ENCODE data around the gene DCLK2.

DCLK2 gene

GRCh38 chr4:150080337-150080736 is 2.1 kb downstream of the DCLK2 start:
- Histone ChIP-seq H3K4me2 (no peak overlapping the region), H3K4me1 (ENCODE audit: low read depth, poor library complexity, severe bottlenecking) (peaks cover 40% of the 10 kb centered on the region), H3K9ac (no peak overlapping the region), H3K79me2 (ENCODE audit: insufficient read depth, low read depth) (no peaks in the 10 kb centered on the region), H4K20me1 (ENCODE audit: insufficient read depth) (no peaks in the 10 kb centered on the region), H3K27me3 (ENCODE audit: insufficient read depth, low read depth) (no peaks in the 10 kb centered on the region), H2AFZ (ENCODE audit: low read depth) (no peak overlapping the region), H3K36me3 (ENCODE audit: insufficient read depth) (no peaks in the 10 kb centered on the region), H3K27ac (no peak overlapping the region), H3K4me3 (IDR thresholded peaks at IDR 0.05; ENCODE audit: insufficient read depth, low read depth, low read length) (no peak overlapping the region)
- TF ChIP-seq CTCF (conservative IDR thresholded peaks at IDR 0.05; ENCODE audit: low read depth, low read length): no peak

GRCh38 chr4:150080875-150081274 is 2.6 kb downstream of the DCLK2 start:
- no peaks in the 10 kb centered on the region for H3K79me2 ChIP-seq (ENCODE audit: insufficient read depth, low read depth)
- 0 out of 2 replicates have a peak overlapping the region, but pooled peaks have one; percentile 8 for H3K4me2 ChIP-seq
- H3K4me1 ChIP-seq (ENCODE audit: low read depth, poor library complexity, severe bottlenecking): peaks cover 40% of the 10 kb centered on the region

GRCh38 chr4:150082241-150082640 is 4.0 kb downstream of the DCLK2 start:
- H3K4me3 ChIP-seq (IDR thresholded peaks at IDR 0.05; ENCODE audit: insufficient read depth, low read depth, low read length): no peak overlapping the region
- H3K4me1 ChIP-seq (ENCODE audit: low read depth, poor library complexity, severe bottlenecking): peaks cover 40% of the 10 kb centered on the region
- H3K4me2 ChIP-seq: peak overlapping the region; percentile 66
- no peaks in the 10 kb centered on the region for H3K79me2 ChIP-seq (ENCODE audit: insufficient read depth, low read depth)
- TF ChIP-seq CTCF (conservative IDR thresholded peaks at IDR 0.05; ENCODE audit: low read depth, low read length): no peak
- H3K9ac ChIP-seq: no peak overlapping the region
- peak overlapping the region; percentile 16 for H3K27ac ChIP-seq
- no peaks in the 10 kb centered on the region for H3K27me3 ChIP-seq (ENCODE audit: insufficient read depth, low read depth)
- no peaks in the 10 kb centered on the region for H3K36me3 ChIP-seq (ENCODE audit: insufficient read depth)
- H2AFZ ChIP-seq (ENCODE audit: low read depth): no peak overlapping the region
- H4K20me1 ChIP-seq (ENCODE audit: insufficient read depth): no peaks in the 10 kb centered on the region

More at GRCh38 chr4:150080875-150081274, 2.6 kb downstream of the DCLK2 start:
- H3K27ac ChIP-seq: no peak overlapping the region
- H2AFZ ChIP-seq (ENCODE audit: low read depth): no peak overlapping the region
- no peak overlapping the region for H3K4me3 ChIP-seq (IDR thresholded peaks at IDR 0.05; ENCODE audit: insufficient read depth, low read depth, low read length)
- H3K36me3 ChIP-seq (ENCODE audit: insufficient read depth): no peaks in the 10 kb centered on the region
- H4K20me1 ChIP-seq (ENCODE audit: insufficient read depth): no peaks in the 10 kb centered on the region
- no peak for TF ChIP-seq CTCF (conservative IDR thresholded peaks at IDR 0.05; ENCODE audit: low read depth, low read length)
- no peaks in the 10 kb centered on the region for H3K27me3 ChIP-seq (ENCODE audit: insufficient read depth, low read depth)
- no peak overlapping the region for H3K9ac ChIP-seq

GRCh38 chr4:150087006-150087405 is 8.8 kb downstream of the DCLK2 start:
- TF ChIP-seq CTCF (conservative IDR thresholded peaks at IDR 0.05; ENCODE audit: low read depth, low read length): no peak
- Histone ChIP-seq H3K9ac (no peak overlapping the region), H3K4me1 (ENCODE audit: low read depth, poor library complexity, severe bottlenecking) (peaks cover 22% of the 10 kb centered on the region), H2AFZ (ENCODE audit: low read depth) (no peak overlapping the region), H3K4me3 (IDR thresholded peaks at IDR 0.05; ENCODE audit: insufficient read depth, low read depth, low read length) (no peak overlapping the region), H3K4me2 (no peak overlapping the region), H3K27me3 (ENCODE audit: insufficient read depth, low read depth) (no peaks in the 10 kb centered on the region), H3K36me3 (ENCODE audit: insufficient read depth) (no peaks in the 10 kb centered on the region), H3K27ac (no peak overlapping the region), H3K79me2 (ENCODE audit: insufficient read depth, low read depth) (no peaks in the 10 kb centered on the region), H4K20me1 (ENCODE audit: insufficient read depth) (no peaks in the 10 kb centered on the region)
